Keratinocyte (primary cell): ENCODE measurements around the gene KCNC1.

Experiments used
- EZH2 ChIP-seq: IDR thresholded peaks from one replicate; pipeline ENCODE4 v1.6.1; 2012; ENCODE audit warnings: inconsistent platforms, mild to moderate bottlenecking, low read length, moderate library complexity
- TF ChIP-seq, protein P1 (sequence below), 3 experiments: IDR thresholded peaks in 1 of 3; conservative IDR thresholded peaks in 1 of 3; optimal IDR thresholded peaks in 1 of 3; 2 replicates in 2 of 3; 3 replicates in 1 of 3; pipeline versions ENCODE3 to v1.5.1; 2011; ENCODE audit warnings: low read length in 3 of 3, mild to moderate bottlenecking in 3 of 3, moderate library complexity in 2 of 3, control low read depth in 1 of 3, inconsistent platforms in 1 of 3; ENCODE audit not compliant: insufficient read depth in 2 of 3; ENCODE audit errors: extremely low read depth in 1 of 3

DNA sequence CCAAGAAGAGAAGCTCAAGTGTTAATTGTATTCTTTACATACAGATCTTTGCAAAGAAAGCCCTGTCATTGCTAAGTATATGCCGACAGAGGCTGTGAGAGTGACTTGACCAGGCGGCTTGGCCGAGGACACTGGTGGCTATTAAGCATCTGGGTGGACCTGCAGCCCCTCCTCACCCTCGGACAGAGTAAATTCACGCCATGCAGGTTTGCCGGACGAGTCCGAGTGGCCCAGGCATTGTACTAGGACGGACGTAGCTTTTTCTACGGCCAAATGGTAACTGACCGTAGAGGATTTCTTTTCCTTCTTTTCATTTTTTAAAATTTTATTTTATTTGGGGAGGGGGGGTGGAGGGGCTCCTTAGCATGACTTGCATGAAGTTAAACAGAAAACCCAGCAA is 47.0 kb downstream of the KCNC1 start:
- TF ChIP-seq, protein P1, sequence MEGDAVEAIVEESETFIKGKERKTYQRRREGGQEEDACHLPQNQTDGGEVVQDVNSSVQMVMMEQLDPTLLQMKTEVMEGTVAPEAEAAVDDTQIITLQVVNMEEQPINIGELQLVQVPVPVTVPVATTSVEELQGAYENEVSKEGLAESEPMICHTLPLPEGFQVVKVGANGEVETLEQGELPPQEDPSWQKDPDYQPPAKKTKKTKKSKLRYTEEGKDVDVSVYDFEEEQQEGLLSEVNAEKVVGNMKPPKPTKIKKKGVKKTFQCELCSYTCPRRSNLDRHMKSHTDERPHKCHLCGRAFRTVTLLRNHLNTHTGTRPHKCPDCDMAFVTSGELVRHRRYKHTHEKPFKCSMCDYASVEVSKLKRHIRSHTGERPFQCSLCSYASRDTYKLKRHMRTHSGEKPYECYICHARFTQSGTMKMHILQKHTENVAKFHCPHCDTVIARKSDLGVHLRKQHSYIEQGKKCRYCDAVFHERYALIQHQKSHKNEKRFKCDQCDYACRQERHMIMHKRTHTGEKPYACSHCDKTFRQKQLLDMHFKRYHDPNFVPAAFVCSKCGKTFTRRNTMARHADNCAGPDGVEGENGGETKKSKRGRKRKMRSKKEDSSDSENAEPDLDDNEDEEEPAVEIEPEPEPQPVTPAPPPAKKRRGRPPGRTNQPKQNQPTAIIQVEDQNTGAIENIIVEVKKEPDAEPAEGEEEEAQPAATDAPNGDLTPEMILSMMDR (optimal IDR thresholded peaks at IDR 0.05 in 1 of 3, IDR thresholded peaks at IDR 0.05 in 1 of 3, conservative IDR thresholded peaks at IDR 0.05 in 1 of 3; ENCODE audit: extremely low read depth in 1 of 3, insufficient read depth in 2 of 3, low read length in 3 of 3) = no peak
- TF ChIP-seq EZH2 = no peak
